ENCODE measurements around the gene SS18.

DNA sequence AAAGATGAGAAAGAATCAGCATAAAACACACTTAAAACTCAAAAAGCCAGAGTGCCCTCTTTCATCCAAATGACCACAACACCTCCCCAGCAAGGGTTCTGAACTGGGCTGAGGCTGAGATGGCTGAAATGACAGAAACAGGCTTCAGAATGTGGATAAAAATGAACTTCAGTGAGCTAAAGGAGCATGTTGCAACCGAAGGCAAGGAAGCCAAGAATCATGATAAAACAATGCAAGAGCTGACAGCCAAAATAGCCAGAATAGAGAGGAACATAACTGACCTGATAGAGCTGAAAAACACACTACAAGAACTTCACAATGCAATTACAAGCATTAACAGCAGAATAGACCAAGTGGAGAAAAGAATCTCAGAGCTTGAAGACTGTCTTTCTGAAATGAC lies 31.1 kb upstream of the SS18 start:
- TF ChIP-seq, protein P1, sequence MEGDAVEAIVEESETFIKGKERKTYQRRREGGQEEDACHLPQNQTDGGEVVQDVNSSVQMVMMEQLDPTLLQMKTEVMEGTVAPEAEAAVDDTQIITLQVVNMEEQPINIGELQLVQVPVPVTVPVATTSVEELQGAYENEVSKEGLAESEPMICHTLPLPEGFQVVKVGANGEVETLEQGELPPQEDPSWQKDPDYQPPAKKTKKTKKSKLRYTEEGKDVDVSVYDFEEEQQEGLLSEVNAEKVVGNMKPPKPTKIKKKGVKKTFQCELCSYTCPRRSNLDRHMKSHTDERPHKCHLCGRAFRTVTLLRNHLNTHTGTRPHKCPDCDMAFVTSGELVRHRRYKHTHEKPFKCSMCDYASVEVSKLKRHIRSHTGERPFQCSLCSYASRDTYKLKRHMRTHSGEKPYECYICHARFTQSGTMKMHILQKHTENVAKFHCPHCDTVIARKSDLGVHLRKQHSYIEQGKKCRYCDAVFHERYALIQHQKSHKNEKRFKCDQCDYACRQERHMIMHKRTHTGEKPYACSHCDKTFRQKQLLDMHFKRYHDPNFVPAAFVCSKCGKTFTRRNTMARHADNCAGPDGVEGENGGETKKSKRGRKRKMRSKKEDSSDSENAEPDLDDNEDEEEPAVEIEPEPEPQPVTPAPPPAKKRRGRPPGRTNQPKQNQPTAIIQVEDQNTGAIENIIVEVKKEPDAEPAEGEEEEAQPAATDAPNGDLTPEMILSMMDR (conservative IDR thresholded peaks at IDR 0.05): no peak
- no peak for TF ChIP-seq EZH2 (IDR thresholded peaks at IDR 0.05; ENCODE audit: low read depth)

Data from PC-9 (cell line).